GM18867 (cell line): ENCODE data around the gene GNG14.
"Not testable (repeated sequence)": the region's sequence is repeated elsewhere in the genome, so short reads cannot be mapped to it uniquely, and the experiment has no call there.

Source experiments
- ATAC-seq: cut with Tn5 transposase; IDR thresholded peaks from one replicate; pipeline ENCODE4 v1.9.1; 2021; ENCODE audit warnings: mild to moderate bottlenecking, moderate library complexity; ENCODE audit not compliant: unreplicated experiment

GNG14 gene

DNA sequence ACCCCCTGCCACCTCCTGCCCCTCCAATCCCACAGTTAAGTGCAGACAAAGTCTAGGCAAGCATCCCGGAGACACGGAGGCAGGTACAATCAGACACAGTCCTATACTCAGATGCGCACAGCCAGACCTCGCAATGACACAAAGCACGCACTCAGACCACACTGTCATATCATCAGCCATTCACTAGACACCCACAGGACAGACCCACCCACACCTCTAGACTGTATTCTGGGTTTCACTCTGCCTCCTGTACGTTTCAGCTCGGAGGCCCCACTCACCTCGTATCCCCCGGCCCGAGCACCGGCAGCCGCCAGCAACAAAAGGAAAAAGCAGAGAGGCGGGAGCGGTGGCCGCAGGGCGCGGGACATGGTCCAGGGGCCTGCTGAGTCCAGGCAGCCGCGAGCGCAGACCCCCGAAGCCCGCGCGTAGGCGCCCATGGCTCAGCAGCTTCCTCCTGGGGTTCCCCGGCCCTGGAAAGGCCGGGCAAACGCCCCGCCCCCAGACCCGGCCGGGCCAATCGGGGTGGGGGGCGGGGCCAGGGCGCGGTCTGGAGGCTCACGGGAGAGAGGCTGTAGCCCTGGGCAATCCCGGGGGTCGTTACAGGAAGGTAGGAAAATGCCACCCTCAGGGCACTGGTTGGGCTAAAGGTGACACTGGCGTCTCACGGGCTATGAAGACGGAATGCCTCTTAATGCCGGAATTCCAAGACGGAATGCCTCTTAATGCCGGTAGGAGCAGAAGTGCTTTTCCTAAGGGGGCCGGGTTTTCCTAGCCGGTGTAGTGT, 21.3 kb upstream of the GNG14 start, which contains the start of the genes MAN2B1 and WDR83:
TSS of gene MAN2B1 (minus strand) at position 478 of the 784 bp plus-strand sequence. CDS start at position 437, 41 bp downstream.
TSS of gene WDR83 (plus strand) at position 543 of the 784 bp plus-strand sequence. CDS start 2,984 bp downstream, outside the sequence.
- peak; percentile 54 for ATAC-seq

DNA sequence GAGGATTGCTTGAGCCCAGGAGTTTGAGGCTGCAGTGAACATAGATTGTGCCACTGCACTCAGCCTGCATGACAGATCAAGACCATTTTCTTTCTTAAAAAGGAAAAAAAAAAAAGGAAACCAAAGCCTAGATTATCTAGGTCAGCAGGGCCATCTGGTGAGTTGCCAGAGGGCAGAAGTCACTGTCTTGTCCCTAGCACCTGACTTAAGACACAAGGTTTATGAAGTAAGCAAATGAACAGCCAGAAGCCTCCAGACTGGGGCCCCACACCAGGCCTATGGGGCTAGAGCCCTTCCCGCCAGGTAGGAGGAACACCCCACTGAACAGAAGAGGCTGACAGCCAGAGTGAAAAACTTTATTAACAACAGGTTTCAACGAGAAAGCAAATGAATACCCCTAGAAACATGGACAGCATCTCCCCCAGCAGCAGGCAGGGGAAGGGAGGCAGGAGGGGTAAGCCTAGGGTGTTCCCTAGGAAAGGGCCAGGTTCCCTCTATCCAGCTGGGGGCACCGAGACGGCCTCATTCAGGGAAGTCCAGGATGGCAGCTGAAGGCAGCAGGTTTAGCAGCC, 20.0 kb upstream of the GNG14 start:
- no peak for ATAC-seq

DNA sequence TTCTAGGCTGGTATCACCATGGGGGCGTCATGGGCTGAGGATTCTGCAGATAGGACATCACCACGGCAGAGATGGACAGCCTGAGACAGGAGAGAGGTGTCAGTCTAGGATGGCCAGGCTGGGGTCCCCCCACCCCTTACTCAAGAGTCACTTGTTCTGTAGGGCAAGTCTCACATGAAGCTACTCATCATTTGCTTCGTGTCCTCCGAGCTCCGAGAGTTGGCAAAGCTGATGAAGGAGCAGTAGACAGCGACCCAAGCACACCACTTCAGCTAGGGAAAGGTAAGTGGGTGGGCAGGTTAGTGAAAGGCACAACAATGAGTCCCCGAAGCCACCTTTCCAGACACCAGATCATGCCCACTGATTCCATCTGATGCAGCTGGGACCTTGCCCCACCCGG, 19.5 kb upstream of the GNG14 start:
- no peak for ATAC-seq

DNA sequence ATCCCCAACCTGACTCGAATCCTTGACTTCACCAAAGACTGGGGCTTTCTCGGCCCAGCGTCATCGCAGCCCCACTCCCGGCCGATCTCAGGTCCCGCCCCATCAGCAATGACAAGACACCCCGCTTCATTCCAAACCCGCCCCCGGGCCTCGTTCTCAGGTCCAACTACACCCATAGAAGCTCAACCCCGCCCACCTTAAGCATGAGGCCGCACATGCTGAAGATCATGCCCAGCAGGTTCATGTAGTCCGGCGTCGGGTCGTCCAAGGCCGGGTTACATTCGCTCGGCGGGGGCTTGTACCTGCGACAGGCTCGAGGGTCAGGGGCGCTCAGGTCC, 18.9 kb upstream of the GNG14 start:
- ATAC-seq: no peak

DNA sequence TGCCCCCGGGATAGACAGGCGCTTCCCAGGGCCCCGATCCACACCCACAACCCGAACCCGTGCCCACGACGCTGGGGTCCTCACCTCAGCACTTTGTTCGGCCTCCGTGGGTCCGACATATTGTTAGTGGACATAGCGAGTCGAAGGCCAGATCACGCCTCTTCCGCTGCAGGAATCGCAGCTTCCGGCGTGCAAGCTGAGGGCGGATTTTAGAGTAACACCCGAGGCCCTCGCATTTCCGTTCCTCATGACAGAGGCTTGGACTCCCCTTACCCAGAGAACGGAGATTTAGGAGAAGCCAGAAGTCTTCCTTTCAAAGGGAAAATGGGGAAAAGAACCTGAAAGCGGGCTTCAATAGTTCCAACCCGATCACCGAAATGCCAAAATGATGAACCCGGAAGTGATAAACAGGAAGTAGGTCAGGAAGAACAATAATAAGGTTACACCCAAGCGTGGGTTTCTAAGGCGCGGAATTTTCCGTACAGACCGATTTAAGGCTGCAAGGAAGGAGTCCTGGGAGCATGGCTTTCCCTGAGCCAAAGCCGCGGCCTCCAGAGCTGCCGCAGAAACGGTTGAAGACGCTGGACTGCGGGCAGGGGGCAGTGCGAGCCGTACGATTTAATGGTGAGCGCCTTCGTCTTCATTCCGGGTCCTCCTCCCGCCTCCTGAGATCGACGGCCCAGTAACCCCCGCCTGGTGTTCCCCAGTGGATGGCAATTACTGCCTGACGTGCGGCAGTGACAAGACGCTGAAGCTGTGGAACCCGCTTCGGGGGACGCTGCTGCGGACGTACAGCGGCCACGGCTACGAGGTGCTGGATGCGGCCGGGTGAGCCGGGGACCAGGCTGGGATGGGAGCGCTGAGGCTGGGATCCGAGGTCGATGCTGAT, 18.3 kb upstream of the GNG14 start:
- peak; percentile 37 for ATAC-seq

DNA sequence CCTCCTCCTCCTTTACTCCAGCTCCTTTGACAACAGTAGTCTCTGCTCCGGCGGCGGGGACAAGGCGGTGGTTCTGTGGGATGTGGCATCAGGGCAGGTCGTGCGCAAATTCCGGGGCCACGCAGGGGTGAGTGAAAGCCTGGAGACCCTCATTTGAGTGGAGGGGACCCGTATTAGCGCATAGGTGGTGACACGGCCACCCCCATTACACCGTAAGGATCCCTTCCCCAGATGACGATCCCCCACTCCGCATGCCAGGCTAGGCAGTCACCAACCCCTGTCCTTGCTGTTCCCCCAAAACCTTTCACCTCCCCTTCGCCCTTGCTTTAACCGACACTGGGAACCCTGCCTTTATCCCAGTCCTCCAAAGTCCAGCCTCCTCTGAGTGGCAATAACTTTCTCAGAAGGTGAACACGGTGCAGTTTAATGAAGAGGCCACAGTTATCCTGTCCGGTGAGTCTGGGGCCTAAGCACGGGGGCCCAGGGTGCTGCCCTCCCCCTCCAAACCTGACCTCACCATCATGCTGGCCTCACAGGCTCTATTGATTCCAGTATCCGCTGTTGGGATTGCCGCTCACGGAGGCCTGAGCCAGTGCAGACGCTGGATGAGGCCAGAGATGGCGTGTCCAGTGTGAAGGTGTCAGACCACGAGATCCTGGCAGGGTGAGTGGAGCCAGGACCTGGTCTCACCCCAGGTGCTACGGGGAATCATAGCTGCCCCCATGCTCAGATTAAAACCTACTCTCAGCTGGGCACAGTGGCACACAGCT, 17.5 kb upstream of the GNG14 start:
- ATAC-seq: no peak

DNA sequence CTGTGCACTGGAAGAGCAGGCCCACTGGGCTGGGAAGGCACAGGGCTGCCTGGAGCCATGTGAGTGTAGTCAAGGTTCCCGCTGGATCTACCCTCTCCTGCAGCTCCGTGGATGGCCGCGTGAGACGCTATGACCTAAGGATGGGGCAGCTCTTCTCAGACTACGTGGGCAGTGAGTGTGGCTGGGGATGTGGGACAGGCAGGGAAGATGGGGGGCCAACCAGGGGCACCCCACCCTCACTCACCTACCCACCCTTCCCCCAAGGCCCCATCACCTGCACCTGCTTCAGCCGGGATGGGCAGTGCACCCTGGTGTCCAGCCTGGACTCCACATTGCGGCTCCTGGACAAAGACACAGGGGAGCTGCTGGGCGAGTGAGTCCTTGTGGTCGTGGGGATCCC, 15.1 kb upstream of the GNG14 start:
- ATAC-seq: no peak

DNA sequence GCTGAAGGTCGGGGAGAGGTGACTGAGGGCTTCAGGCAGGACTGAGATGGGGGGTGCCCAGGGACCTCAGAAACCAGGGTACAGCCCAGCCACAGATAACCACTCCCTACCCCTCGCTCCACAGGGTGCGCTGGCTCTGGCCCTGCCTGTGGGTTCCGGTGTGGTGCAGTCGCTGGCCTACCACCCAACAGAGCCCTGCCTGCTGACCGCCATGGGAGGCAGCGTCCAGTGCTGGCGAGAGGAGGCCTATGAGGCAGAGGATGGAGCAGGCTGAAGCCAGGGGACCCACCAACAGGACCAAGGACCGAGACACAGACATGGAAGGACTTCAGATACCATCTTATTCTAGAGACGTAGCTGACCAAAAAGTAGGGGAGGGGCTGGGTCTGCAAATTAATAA, 12.4 kb upstream of the GNG14 start:
- no peak for ATAC-seq

DNA sequence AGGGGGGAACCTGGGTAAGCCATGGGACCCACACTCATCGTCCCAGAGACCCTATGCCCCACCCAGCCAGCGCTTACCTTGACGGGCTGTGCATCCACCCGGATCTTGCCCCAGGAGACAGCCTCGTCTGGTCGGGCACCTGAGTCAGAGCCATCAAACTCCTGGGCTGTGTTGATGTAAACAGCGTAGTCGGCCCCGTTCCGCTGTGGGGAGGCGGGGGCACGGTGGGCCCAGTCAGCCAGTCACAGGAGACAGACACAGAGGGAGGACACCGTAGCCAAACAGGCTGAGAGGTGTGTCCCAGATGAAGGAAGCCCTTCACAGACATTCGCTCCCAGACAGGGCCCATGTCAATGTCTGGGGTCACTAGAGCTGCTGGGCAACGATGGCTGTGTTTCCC, 11.9 kb upstream of the GNG14 start:
- ATAC-seq: no peak

DNA sequence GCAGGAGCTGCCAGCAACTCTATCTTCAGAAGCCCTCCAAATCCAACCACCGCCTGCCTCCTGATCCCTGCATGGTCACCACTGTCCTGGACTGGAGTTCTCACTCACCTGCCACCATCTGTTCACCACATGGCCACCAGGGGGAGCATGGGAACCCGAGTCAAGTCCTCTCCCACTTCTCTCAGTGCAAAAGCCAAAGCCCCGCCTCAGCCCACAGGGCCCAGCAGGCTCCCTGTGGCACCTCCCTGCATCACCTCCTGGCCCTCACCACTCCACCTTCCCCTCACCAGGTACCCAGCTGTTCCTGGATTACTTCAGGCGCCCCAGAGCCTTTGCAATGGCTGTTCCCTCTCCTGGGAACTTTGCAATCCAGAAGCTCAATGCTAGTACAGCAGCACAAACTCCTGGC, 11.4 kb upstream of the GNG14 start:
- no peak for ATAC-seq

DNA sequence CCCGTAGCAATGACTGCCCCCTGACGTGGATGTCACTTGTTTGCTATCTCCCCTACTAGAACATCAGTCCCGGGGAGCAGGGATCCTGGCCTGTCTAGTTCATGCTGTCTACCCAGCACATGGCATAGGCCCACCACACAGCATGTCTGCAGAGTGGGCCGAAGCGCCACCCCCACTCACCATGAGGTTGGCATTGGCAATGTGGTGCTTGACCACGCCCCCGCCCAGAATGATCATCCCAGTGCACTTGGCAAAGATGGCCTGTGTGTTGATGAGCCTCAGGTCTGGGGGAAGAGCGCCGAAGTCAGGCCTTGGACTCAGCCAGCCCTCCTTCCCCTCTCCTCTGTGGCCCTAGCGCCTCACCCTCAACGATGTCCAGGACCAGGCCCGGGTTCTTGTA, 10.9 kb upstream of the GNG14 start:
- ATAC-seq: no peak

DNA sequence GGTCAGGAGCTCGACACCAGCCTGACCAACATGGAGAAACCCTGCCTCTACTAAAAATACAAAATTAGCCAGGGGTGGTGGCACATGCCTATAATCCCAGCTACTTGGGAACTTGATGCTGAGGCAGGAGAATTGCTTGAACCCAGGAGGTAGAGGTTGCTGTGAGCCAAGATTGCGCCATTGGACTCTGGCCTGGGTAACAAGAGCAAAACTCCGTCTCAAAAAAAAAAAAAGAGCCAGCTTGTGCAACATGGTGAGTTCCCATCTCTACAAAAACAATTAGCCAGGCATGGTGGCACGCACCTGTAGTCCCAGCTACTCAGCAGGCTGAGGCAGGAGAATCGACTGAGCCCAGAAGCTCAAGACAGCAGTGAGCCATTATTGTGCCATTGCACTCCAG, 9.8 kb upstream of the GNG14 start:
- not testable (repeated sequence) for ATAC-seq

DNA sequence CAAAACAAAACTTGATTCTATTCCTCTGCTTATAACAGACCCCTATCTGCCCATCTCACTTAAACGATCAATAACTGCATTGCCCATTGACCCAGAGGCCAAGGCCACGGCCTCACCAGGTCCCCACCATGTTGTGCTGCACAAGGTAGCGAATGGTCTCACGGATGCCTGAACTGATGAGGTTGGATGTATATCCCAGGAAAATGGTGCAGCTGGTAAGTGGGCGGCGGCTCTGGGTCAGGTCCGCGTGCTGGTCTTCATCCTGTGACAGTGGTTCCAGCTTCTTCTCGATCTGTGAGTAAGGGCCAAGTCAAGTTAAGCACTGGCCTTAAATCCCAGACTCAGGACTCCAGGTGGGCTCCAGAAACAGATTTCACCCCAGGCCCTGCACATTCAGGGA, 7.8 kb upstream of the GNG14 start:
- no peak for ATAC-seq

DNA sequence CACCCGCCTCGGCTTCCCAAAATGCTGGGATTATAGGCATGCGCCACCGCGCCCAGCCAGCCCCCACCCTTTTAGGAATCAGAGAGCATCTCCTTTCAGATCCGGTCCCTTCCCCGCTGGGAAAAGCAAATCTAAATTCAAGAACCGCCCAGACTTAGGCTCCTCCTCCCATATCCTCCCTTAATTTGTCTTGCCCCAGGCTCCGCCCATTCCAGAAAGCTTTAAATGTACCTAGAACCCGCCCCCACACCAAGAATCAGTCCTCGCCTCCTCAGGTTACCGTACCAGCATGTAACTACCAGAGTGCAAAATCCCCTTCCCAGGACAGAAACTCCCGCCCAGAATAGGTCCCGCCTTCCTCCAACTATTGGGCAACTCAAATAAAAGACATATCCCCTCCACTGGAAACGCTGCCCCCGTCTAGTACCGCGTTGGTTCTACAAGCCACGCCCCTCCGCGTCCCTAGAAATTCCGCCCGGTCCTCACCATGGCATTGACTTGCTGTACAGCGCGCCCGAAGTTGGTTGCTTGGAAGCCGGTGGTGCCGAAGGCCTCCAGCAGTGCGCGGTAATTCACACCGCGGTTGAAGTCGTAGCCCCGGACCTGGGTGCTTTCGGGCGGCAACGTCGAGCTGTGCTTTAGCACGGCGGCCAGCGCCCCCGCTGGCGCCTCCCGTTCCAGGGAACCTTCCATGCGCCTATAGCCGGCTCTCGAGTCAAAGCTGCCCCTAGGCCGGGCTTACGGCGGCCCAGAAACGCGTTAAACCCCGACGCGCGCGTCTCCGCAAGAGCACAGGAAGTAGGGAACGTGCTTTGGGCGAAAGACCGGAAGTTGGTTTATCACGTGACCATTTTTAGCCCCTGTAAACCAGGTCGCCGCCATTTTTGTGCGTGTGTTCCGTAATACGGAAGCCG, 6.5 kb upstream of the GNG14 start, which contains the start of gene DHPS:
TSS of gene DHPS (minus strand) at position 807 of the 914 bp plus-strand sequence. CDS start at position 693, 114 bp downstream.
- ATAC-seq: peak; percentile 70

DNA sequence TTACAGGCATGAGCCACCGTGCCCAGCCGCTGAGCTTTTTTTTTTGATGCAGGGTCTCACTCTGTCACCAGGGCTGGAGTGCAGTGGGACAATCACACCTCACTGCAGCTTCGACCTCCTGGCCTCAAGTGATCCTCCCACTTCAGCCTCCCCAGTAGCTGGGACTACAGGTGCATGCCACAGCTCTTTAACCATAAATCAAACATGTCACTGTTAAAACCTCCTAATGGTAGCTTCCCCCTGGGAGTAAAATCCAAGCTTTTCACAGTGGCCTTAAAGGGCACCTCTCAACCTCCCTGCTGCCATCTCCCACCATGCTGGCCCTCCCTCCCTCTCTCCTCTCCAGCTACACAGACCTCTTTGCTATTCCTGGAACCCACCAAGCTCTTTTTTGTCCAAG, 2.0 kb upstream of the GNG14 start:
- ATAC-seq: no peak

DNA sequence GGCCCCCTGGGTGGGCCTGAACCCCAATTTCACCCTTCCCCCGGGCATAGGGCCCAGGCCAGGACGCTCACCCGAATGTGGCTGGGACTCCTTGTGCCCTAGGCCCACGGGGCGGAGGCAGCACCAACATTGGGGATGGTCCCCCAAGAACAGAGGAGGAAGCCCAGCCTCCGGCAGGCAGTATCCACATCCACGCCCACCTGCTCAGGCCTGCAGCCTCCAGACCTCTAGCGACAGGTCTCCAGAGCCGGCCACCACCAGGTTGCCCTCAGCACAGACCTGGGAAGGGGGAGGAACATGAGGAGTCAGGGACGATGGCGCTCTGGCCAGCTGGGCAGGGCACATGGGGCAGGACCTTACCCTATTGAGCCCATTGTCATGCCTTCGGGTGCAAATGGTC, 1.2 kb downstream of the GNG14 start:
- no peak for ATAC-seq

DNA sequence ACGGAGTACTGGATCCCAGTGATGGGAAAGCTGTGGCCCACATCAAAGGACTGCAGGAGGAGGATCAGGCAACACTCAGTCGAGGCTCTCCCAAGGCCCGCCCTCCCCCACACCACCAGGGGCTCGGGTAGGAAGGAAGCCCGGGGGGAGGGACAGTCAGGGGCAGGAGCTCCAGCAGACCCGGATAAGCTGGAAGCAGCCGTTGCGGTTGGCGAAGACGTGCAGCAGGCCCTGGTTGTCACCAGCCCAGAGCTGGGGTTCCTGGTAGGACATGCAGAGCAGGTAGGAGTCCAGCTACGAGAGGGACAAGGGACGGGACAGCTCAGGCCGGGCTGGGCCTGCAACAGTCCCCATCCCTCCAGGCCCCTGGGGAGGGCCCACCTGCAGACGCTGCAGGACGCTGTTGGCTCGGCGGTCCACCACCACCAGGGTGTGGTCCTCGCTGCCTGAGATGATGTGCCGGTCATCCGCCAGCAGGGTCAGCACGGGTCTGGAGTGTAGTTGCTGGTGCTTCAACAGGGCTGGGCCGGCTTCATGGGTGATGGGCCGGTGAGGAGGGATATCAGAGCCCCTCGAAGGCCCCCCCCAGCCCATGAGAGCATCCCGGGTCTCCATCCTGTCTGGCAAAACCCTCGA, 1.9 kb downstream of the GNG14 start:
- no peak for ATAC-seq

DNA sequence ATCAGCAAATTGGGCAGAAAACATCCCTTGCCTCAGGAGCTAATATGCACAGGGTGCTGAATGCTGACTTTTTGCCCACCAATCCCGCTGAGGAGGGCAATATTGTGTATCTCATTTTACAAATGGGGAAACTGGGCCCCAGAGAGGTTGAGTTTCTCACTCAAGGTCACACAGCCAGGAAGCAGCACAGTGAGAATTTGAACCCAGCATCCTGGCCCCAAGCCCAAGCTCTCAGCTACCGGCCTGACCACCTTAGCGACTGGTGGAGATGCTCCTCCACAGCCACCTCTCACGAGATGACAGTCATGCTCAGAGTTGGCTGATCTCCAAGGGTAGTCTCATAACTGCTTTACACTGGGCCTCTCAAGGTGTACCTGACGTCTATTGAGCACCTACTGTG, 5.2 kb downstream of the GNG14 start:
- ATAC-seq: no peak

DNA sequence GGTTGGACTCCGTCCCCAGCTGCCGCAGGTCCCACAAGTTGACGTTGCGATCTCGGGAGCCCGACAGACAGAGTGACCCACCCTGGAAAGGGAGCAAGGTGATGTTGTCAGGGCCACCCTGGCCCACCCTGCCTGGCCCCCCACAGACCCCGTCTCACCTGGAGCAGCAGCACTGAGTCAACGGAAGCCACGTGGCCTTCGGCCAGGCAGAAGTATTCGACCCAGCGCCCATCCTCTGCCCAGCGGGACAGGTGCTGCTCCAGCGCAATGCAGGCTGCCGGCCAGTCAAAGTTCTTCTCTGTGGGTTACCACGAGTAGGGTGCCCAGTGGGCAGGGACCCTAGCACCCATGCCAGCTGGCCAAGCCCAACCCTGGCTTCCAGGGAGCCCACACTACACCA, 6.8 kb downstream of the GNG14 start:
- no peak for ATAC-seq
